Choroid plexus epithelial cell (primary cell): ENCODE results near the gene TBC1D1.
A peak's percentile ranks its signal among the peaks of the same experiment; 100 is the strongest.

Source experiments
- DNase-seq: peaks from one replicate; pipeline ENCODE4 v3.0.0-alpha.2; 2010; ENCODE audit warnings: low read depth
- H3K4me3 ChIP-seq: 2 replicates; pipeline ENCODE4 v1.5.1; 2011; ENCODE audit warnings: low read depth, mild to moderate bottlenecking, control low read depth, low read length, moderate library complexity
- TF ChIP-seq, protein P1 (sequence below): conservative IDR thresholded peaks from 2 replicates; pipeline ENCODE4 v1.5.1; 2011; ENCODE audit warnings: low read depth, mild to moderate bottlenecking, control low read depth, inconsistent platforms, low read length, moderate library complexity

Gene TBC1D1

DNA sequence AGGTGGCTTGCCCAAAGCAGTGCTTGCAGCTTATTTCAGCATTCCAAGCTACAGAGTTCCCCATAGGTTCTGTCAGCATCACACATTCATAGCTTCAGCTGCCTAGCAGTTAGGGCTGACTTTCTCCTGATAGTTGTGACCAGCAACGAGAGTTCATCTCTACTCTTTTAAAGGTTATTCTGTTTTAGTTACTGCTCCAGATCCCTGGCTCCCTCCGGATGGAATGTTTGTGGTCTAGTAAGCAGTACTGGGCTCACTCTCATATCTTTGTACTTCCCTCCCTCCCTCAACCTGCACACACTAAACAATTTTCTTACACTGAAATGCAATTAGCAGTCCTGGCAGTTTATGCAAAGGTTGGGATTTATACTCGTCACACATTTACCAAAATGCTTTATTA is 113.2 kb downstream of the TBC1D1 start:
- peak; percentile 62 for DNase-seq
- no peak overlapping the region for H3K4me3 ChIP-seq
- TF ChIP-seq, protein P1, sequence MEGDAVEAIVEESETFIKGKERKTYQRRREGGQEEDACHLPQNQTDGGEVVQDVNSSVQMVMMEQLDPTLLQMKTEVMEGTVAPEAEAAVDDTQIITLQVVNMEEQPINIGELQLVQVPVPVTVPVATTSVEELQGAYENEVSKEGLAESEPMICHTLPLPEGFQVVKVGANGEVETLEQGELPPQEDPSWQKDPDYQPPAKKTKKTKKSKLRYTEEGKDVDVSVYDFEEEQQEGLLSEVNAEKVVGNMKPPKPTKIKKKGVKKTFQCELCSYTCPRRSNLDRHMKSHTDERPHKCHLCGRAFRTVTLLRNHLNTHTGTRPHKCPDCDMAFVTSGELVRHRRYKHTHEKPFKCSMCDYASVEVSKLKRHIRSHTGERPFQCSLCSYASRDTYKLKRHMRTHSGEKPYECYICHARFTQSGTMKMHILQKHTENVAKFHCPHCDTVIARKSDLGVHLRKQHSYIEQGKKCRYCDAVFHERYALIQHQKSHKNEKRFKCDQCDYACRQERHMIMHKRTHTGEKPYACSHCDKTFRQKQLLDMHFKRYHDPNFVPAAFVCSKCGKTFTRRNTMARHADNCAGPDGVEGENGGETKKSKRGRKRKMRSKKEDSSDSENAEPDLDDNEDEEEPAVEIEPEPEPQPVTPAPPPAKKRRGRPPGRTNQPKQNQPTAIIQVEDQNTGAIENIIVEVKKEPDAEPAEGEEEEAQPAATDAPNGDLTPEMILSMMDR = no peak

DNA sequence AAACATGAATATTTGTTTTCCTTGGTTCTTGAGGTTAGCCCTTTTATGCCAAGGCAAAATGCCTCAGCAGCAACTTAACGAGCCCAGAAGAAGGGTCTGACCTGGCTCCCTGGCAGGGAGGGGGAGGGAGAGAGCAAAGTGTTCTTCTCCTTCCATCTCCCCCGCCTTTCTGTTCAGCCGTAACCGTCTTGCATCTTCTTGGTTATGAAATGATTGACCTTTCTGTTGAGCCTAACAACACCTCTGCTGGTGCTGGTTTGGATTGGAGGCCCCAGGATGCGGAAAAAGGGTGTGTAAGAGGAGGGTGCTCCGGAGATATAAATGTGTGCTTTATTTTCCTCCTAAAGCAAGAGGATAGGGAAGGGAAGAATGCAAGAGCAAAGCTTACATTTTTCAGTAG is 114.0 kb downstream of the TBC1D1 start:
- no peak overlapping the region for H3K4me3 ChIP-seq
- TF ChIP-seq, protein P1 = no peak
- DNase-seq = no peak

DNA sequence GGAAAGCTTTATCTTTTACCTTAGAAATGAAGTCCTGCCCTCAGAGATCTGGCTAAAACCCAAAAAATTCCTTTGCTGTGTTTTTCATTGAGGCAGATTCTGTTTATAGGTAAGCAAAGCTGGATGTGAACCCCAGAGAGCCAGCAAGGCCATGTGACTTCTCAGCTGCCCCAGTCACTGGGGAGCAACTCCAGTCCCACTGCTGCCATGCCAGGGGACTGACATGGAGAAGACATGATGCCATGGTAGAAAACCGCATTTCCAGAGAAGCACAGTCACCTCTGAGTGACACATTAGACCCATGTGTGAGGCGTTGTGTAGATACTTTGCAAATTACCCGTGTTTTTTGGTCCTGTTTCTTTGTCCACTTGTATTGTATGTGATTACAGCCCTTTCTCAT is 114.8 kb downstream of the TBC1D1 start:
- no peak overlapping the region for H3K4me3 ChIP-seq
- TF ChIP-seq, protein P1 = no peak
- DNase-seq = no peak

DNA sequence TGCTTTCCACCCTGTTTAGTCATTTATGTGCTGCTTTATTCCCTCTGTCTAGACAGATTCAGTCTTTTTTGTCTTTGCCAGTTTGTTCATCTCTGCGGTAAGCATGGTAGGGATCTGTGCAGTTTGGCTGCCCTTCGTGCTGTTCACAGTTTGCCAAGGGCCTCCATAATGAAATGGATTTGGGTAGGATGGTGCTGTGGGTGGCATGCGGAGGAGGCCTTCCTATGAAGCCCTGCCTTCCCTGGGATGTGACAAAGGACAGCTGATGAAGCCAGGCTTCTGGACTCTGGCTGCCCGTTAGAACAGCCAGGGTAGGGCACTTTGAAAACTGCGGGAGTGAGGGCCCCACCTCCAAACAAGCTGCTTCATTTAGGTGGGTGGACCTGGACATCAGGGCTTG is 116.8 kb downstream of the TBC1D1 start:
- no peak for DNase-seq
- TF ChIP-seq, protein P1 = no peak
- no peak overlapping the region for H3K4me3 ChIP-seq

DNA sequence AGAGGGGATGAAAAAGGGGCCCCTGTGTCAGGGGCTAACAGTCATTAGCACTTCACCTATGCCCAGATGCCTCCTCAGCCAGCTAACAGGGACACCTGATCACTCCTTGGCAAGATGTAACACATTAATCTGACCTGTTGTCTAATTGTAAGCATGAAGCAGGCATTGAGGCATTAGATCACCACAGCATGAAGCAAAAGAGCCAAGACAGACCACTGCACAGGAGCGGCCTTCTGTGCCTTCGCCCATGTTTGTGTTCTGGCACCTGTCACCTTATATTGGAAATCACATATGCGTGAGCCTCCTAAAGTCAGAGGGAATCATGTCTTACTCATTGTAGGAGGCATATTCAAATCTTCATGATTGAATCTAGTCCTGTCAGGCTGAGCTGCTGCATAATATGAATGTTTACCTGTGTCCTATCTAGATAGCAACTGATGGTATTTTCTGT is 117.7 kb downstream of the TBC1D1 start:
- no peak overlapping the region for H3K4me3 ChIP-seq
- DNase-seq = no peak
- TF ChIP-seq, protein P1 = no peak

DNA sequence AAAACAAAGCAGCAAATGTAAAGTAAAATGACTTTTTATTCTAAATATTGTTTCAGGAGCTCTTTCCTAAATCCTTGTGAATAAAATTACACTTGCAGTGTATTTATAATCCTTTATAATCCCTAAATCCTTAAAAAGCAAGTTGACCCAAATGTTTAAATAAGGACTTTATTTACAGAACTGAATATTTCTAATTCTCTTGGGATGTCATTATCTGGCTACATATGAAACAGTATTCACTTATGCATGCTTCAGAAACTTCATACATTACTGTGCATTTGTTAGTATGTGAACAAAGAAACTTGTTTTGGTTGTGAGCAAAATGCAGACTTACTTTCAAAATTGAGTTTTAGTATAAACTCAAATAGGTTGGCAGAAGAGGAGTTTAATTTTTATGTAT is 118.5 kb downstream of the TBC1D1 start:
- no peak overlapping the region for H3K4me3 ChIP-seq

DNA sequence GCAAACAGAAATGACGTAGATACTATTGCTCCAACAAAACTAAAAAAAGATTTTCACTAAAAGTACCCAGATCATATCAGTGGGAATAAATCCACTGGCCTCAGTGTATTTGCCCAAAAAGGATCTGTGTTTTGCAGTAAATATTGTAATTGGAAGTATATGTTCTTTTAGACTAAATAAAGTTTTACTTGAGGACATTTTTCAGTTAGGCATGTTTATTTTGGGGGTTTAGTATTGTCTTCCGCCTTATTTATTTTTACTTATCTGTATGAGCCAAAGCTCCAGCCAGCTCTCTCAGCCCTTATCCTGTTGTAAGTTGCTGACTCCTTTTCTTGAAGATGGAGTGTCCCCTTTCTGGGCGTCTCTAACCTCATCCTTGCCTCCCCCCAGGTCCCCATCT is 119.1 kb downstream of the TBC1D1 start:
- DNase-seq = no peak
- no peak overlapping the region for H3K4me3 ChIP-seq
- TF ChIP-seq, protein P1 = no peak

More for the DNA sequence above, 118.5 kb downstream of the TBC1D1 start:
- TF ChIP-seq, protein P1 = no peak
- no peak for DNase-seq
